Mesenchymal stem cell (in vitro differentiated cells and primary cell): ENCODE measurements around the gene USP40.

Experiments used
- DNase-seq: peaks from one replicate; pipeline ENCODE4 v3.0.0-alpha.2; 2013
- H2AFZ ChIP-seq: one replicate; pipeline ENCODE4 v1.6.1; 2013; ENCODE audit warnings: low read depth, mild to moderate bottlenecking, control low read depth, inconsistent platforms, low read length, moderate library complexity
- H2AK5ac ChIP-seq: 2 replicates; pipeline ENCODE4 v1.6.1; 2013; ENCODE audit warnings: low read length, moderate library complexity, mild to moderate bottlenecking, inconsistent platforms; ENCODE audit not compliant: severe bottlenecking
- H2BK120ac ChIP-seq: one replicate; pipeline ENCODE4 v1.6.1; 2013; ENCODE audit warnings: low read depth, mild to moderate bottlenecking, inconsistent platforms, low read length, moderate library complexity
- H2BK12ac ChIP-seq, 2 experiments: one replicate each; pipeline ENCODE4 v1.6.1; 2013; ENCODE audit warnings: inconsistent platforms in 2 of 2, low read length in 2 of 2, mild to moderate bottlenecking in 2 of 2, moderate library complexity in 2 of 2, control low read depth in 1 of 2
- H2BK15ac ChIP-seq: one replicate; pipeline ENCODE4 v1.6.1; 2013; ENCODE audit warnings: mild to moderate bottlenecking, low read depth, inconsistent platforms; ENCODE audit not compliant: poor library complexity, severe bottlenecking
- H2BK5ac ChIP-seq: 2 replicates; pipeline ENCODE4 v1.6.1; 2013; ENCODE audit warnings: low read depth, mild to moderate bottlenecking, low read length, control low read depth, inconsistent platforms; ENCODE audit not compliant: poor library complexity, severe bottlenecking
- H3K14ac ChIP-seq, 2 experiments: one replicate each; pipeline ENCODE4 v1.6.1; 2013; ENCODE audit warnings: inconsistent platforms in 2 of 2, low read length in 2 of 2, control low read depth in 1 of 2, mild to moderate bottlenecking in 1 of 2, moderate library complexity in 1 of 2
- H3K18ac ChIP-seq, 2 experiments: one replicate each; pipeline ENCODE4 v1.6.1; 2013; ENCODE audit warnings: inconsistent platforms in 2 of 2, low read length in 2 of 2, control low read depth in 1 of 2, low read depth in 1 of 2, mild to moderate bottlenecking in 1 of 2
- H3K23ac ChIP-seq, 2 experiments: one replicate each; pipeline ENCODE4 v1.6.1; 2013; ENCODE audit warnings: inconsistent platforms in 2 of 2, low read length in 2 of 2, mild to moderate bottlenecking in 2 of 2, moderate library complexity in 2 of 2, control low read depth in 1 of 2
- H3K27ac ChIP-seq: 2 replicates; pipeline ENCODE4 v1.5.1; 2013; ENCODE audit warnings: mild to moderate bottlenecking, moderate library complexity, low read length, control low read depth, inconsistent platforms; ENCODE audit not compliant: poor library complexity, severe bottlenecking
- H3K27me3 ChIP-seq, 2 experiments: 2 replicates each; pipeline versions ENCODE4 v1.6.1 to v1.7.0; 2013; ENCODE audit warnings: low read length in 2 of 2, mild to moderate bottlenecking in 2 of 2, moderate library complexity in 2 of 2, control low read depth in 1 of 2, inconsistent platforms in 1 of 2; ENCODE audit not compliant: control insufficient read depth in 1 of 2, insufficient read depth in 1 of 2
- H3K36me3 ChIP-seq, 2 experiments: 2 replicates each; pipeline versions ENCODE4 v1.6.1 to v1.7.0; 2013; ENCODE audit warnings: low read length in 2 of 2, control low read depth in 1 of 2, inconsistent platforms in 1 of 2, low read depth in 1 of 2, mild to moderate bottlenecking in 1 of 2; ENCODE audit not compliant: insufficient read depth in 2 of 2, control insufficient read depth in 1 of 2
- H3K4ac ChIP-seq, 2 experiments: one replicate each; pipeline ENCODE4 v1.6.1; 2013; ENCODE audit warnings: inconsistent platforms in 2 of 2, low read length in 2 of 2, mild to moderate bottlenecking in 2 of 2, moderate library complexity in 2 of 2, control low read depth in 1 of 2, low read depth in 1 of 2
- H3K4me1 ChIP-seq: 2 replicates; pipeline ENCODE4 v1.6.1; 2013; ENCODE audit warnings: low read depth, low read length, control low read depth; ENCODE audit not compliant: control insufficient read depth, insufficient read depth
- H3K4me2 ChIP-seq: 2 replicates; pipeline ENCODE4 v1.6.1; 2013; ENCODE audit warnings: low read length, mild to moderate bottlenecking, inconsistent platforms; ENCODE audit not compliant: poor library complexity, severe bottlenecking
- H3K4me3 ChIP-seq, 2 experiments: 2 replicates each; pipeline versions ENCODE4 v1.5.1 to v1.7.0; 2013; ENCODE audit warnings: low read length in 2 of 2, mild to moderate bottlenecking in 2 of 2, control low read depth in 1 of 2, low read depth in 1 of 2; ENCODE audit not compliant: insufficient read depth in 1 of 2
- H3K79me1 ChIP-seq: replicated peaks from 2 replicates; pipeline ENCODE4 v1.6.1; 2013; ENCODE audit warnings: mild to moderate bottlenecking, control low read depth, low read length, inconsistent platforms; ENCODE audit not compliant: poor library complexity, severe bottlenecking
- H3K9ac ChIP-seq: 2 replicates; pipeline ENCODE4 v1.7.0; 2013; ENCODE audit warnings: mild to moderate bottlenecking, low read length, moderate library complexity
- H3K9me3 ChIP-seq: 2 replicates; pipeline ENCODE4 v1.7.0; 2013; ENCODE audit warnings: mild to moderate bottlenecking, low read length; ENCODE audit not compliant: control insufficient read depth
- H4K8ac ChIP-seq: one replicate; pipeline ENCODE4 v1.6.1; 2013; ENCODE audit warnings: inconsistent platforms, mild to moderate bottlenecking, low read length, moderate library complexity
- H4K91ac ChIP-seq: one replicate; pipeline ENCODE4 v1.6.1; 2013; ENCODE audit warnings: mild to moderate bottlenecking, low read length, inconsistent platforms
- WGBS: methylation state at CpG from one replicate; pipeline ENCODE4 v1.1.7; 2013; ENCODE audit warnings: mixed read lengths; 5-methylcytosine and 5-hydroxymethylcytosine counted together

The USP40 gene

DNA sequence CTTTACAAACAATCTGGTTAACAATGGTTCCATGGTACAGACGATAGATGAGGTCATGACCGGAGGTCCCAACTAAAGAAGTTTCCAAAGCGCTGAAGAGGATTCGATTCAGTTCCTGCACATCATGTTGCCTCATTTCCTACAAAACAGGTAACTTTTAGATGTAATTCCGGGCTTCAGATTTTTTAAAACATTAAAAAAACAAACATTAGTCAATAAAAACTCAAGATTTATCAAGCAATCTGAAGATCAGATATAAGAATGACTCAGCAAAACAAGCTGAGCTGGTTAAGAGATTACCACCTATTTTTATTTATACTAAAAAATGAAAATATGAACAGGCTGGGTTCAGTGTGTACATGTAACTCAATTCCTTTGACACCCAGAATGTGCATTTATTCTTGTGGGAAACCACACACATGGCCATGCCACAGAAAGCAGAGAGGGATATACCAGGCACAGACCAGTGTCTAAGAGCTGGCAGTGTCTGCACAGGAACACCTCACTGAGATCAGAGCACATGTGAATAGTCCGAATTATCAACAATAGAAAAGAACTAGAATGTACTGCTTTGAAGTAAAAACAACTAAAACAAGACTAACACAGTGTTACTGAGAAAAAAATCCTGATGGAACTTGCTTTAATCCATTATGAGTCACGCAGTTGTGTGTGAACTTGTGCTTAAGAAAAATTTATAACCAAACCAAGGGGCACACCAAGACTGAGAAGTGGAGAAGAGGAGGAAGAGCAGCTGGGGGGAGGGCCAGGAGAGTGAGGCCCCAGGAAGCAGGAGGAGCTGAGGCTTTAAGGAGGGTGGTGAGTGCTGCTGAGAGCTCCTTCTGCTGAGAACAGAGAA is 9.5 kb downstream of the USP40 start:
- Histone ChIP-seq H2BK5ac (no peak overlapping the region), H3K27me3 (no peaks in the 10 kb centered on the region), H2AFZ (no peak overlapping the region), H3K27ac (peak overlapping the region; percentile 70), H3K79me1 (peaks cover 5% of the 10 kb centered on the region), H2BK12ac (no peak overlapping the region), H2BK120ac (no peak overlapping the region), H3K4ac (peak overlapping the region in 1 of 2 experiments; percentile 60), H3K18ac (peak overlapping the region; percentile 46 to 55), H3K4me1 (peaks cover 7% of the 10 kb centered on the region), H3K9ac (peak overlapping the region; percentile 59), H3K14ac (no peak overlapping the region), H3K9me3 (no peaks in the 10 kb centered on the region), H4K8ac (no peak overlapping the region), H3K4me2 (no peak overlapping the region), H2AK5ac (peak overlapping the region; percentile 61), H3K36me3 (peaks cover 0 to 75% of the 10 kb centered on the region in 2 experiments), H3K4me3 (no peak overlapping the region), H2BK15ac (no peak overlapping the region), H3K23ac (no peak overlapping the region), H4K91ac (no peak overlapping the region)
- WGBS: 76% methylated on average over 6 of the region's 7 CpGs
- DNase-seq: peak; percentile 83

DNA sequence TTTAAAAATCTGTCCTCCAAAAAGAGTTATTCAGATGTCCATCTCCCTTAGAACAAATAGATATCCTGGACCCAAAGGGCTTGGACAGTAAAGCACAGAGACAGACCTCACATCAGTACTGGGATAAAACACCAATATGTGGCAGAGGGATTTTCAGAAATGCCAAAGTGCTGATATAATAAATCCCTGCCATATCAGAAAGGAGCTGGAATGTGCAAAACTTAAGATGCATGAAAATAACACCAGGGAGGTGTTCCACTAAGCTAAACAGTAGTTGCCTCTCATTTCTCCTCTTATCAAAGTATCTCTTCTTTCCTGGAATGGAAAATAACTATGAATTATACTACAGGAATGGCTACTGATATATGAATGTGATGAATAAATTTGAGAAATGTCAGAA is 13.2 kb downstream of the USP40 start:
- H2BK12ac ChIP-seq: no peak overlapping the region
- peaks cover 2% of the 10 kb centered on the region for H3K79me1 ChIP-seq
- H2AK5ac ChIP-seq: no peak overlapping the region
- peaks cover 6% of the 10 kb centered on the region for H3K4me1 ChIP-seq
- H2BK15ac ChIP-seq: no peak overlapping the region
- no peak overlapping the region for H3K23ac ChIP-seq
- no peak overlapping the region for H3K4ac ChIP-seq
- no peak overlapping the region for H3K27ac ChIP-seq
- DNase-seq: no peak
- no peak overlapping the region for H3K18ac ChIP-seq
- H4K91ac ChIP-seq: no peak overlapping the region
- H2BK5ac ChIP-seq: no peak overlapping the region
- H3K27me3 ChIP-seq: no peaks in the 10 kb centered on the region
- peaks cover 0 to 92% of the 10 kb centered on the region in 2 experiments for H3K36me3 ChIP-seq
- no peak overlapping the region for H2BK120ac ChIP-seq
- H3K9ac ChIP-seq: no peak overlapping the region
- no peak overlapping the region for H3K14ac ChIP-seq
- no peaks in the 10 kb centered on the region for H3K9me3 ChIP-seq
- H3K4me2 ChIP-seq: no peak overlapping the region
- H3K4me3 ChIP-seq: no peak overlapping the region
- no peak overlapping the region for H2AFZ ChIP-seq
- no peak overlapping the region for H4K8ac ChIP-seq

DNA sequence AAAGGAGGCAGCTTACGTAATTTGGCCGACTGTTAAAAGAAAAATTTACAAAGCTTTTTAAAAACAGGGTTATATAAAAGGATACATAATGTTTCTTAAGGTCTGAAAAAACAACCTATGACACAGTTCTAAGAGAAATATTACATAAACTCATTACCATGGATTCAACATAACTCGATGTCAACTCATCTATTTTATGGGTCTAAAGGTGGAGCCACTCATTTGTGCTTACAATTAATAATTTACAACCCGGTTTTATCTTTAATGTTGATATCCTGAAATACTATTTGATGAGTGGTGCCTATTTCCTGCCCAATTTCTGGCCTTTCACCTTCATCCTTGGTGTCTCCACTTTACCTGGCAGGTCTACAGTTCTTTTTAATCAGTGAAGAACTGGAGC is 15.1 kb downstream of the USP40 start:
- H3K9me3 ChIP-seq: no peaks in the 10 kb centered on the region
- no peak overlapping the region for H3K4ac ChIP-seq
- peaks cover 0 to 94% of the 10 kb centered on the region in 2 experiments for H3K36me3 ChIP-seq
- no peak overlapping the region for H2BK120ac ChIP-seq
- H2BK15ac ChIP-seq: no peak overlapping the region
- no peaks in the 10 kb centered on the region for H3K79me1 ChIP-seq
- H3K27ac ChIP-seq: no peak overlapping the region
- no CpG with 5 or more reads among the region's 4 CpGs for WGBS
- no peak overlapping the region for H2BK12ac ChIP-seq
- H3K23ac ChIP-seq: no peak overlapping the region
- H2AFZ ChIP-seq: no peak overlapping the region
- H2AK5ac ChIP-seq: no peak overlapping the region
- H3K14ac ChIP-seq: no peak overlapping the region
- H3K9ac ChIP-seq: no peak overlapping the region
- H2BK5ac ChIP-seq: no peak overlapping the region
- no peak overlapping the region for H3K4me2 ChIP-seq
- H4K91ac ChIP-seq: no peak overlapping the region
- H3K18ac ChIP-seq: no peak overlapping the region
- DNase-seq: no peak
- H4K8ac ChIP-seq: no peak overlapping the region
- no peaks in the 10 kb centered on the region for H3K4me1 ChIP-seq
- H3K27me3 ChIP-seq: no peaks in the 10 kb centered on the region
- H3K4me3 ChIP-seq: no peak overlapping the region

DNA sequence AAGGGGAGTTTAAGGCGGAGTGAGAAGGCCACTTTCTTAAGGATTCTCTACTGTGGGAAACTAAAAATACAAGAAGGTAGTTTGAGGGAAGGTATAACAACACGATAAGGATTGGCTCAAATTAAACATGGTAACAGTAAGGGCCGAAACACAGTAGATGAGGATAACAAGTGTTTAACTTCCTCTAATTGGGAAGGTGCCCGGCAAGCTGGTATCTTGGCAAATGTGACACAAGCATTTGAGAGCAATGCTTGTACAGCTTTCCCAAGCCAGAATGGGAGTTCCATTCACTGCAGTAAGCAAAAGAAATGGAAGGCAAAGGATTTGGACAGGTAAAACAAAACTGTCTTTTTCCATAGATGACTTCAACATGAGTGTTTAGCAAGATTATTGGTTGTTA is 19.8 kb downstream of the USP40 start:
- Histone ChIP-seq H3K36me3 (peaks cover 4 to 86% of the 10 kb centered on the region in 2 experiments), H2BK15ac (no peak overlapping the region), H3K27me3 (no peaks in the 10 kb centered on the region), H3K4me1 (no peaks in the 10 kb centered on the region), H3K18ac (no peak overlapping the region), H3K9ac (no peak overlapping the region), H4K8ac (no peak overlapping the region), H3K4ac (no peak overlapping the region), H3K27ac (no peak overlapping the region), H3K14ac (no peak overlapping the region), H3K9me3 (no peaks in the 10 kb centered on the region), H2AFZ (no peak overlapping the region), H3K23ac (no peak overlapping the region), H4K91ac (no peak overlapping the region), H2AK5ac (no peak overlapping the region), H2BK120ac (no peak overlapping the region), H3K79me1 (peaks cover 8% of the 10 kb centered on the region), H3K4me3 (no peak overlapping the region), H3K4me2 (no peak overlapping the region), H2BK12ac (no peak overlapping the region), H2BK5ac (no peak overlapping the region)
- WGBS: 96% methylated on average over 4 of the region's 4 CpGs
- no peak for DNase-seq
